ENCODE data around the gene MRPS12.

DNA sequence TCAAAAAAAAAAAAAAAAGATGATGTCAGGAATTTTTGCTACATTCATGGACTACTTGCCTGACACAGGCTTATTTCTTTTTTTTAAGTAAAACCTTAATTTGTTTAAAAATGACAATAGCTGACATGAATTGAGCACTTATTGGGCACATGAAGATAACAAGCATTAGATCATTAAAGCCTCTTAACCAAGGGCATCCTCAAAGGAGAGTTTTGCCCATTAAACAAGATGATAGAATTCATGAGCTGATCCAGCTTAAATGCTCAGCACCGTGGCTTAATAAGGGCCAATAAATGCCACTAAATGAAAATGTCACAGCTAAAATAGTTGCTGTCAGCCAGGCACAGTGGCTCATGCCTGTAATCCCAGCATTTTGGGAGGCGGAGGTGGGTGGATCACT, 25.5 kb downstream of the MRPS12 start:
- TF ChIP-seq ZNF23 (tag by site-specific recombination; IDR thresholded peaks at IDR 0.05; ENCODE audit: borderline replicate concordance) (no peak), CTCF (tag by site-specific recombination; IDR thresholded peaks at IDR 0.05) (no peak), ZNF530 (tag by site-specific recombination; IDR thresholded peaks at IDR 0.05; ENCODE audit: low read depth) (no peak), HOXA7 (CRISPR knock-in tag; IDR thresholded peaks at IDR 0.05; ENCODE audit: borderline replicate concordance) (no peak), GFI1B (tag by site-specific recombination; IDR thresholded peaks at IDR 0.05) (no peak), ZBTB8A (tag by site-specific recombination; IDR thresholded peaks at IDR 0.05) (no peak), KLF16 (tag by site-specific recombination; IDR thresholded peaks at IDR 0.05) (no peak), HOXC10 (CRISPR knock-in tag; IDR thresholded peaks at IDR 0.05) (no peak), ZNF600 (tag by site-specific recombination; IDR thresholded peaks at IDR 0.05) (no peak), ZNF423 (tag by site-specific recombination; IDR thresholded peaks at IDR 0.05) (no peak), ZNF274 (IDR thresholded peaks at IDR 0.05; ENCODE audit: low read length) (no peak), ZNF274 (tag by site-specific recombination; IDR thresholded peaks at IDR 0.05; ENCODE audit: borderline replicate concordance) (no peak), PRDM6 (tag by site-specific recombination; IDR thresholded peaks at IDR 0.05) (no peak)

All from HEK293 (cell line).